Right cardiac atrium (tissue), 5 donors: ENCODE results near the gene FAM228B. TPM values are rescaled to one million over a fixed set of nuclear protein-coding genes. Genes with fewer than 3 reads are reported as not detected.
"Not testable (repeated sequence)": the region's sequence is repeated elsewhere in the genome, so short reads cannot be mapped to it uniquely, and the experiment has no call there.

Experiments
- ATAC-seq, 2 donors: fragments of 200-7000 bp; cut with Tn5 transposase; one replicate each; pipeline versions ENCODE4 v1.8.0 to v1.9.1; 2020; ENCODE audit warnings: moderate library complexity in 2 of 2, mild to moderate bottlenecking in 1 of 2
- DNase-seq, 3 donors: peaks; one replicate each; pipeline ENCODE4 v3.0.0-alpha.2; 2020
- H3K27ac ChIP-seq: one replicate; pipeline ENCODE4 v1.5.1; 2013; ENCODE audit warnings: mild to moderate bottlenecking, low read length, control low read depth, moderate library complexity
- H3K27me3 ChIP-seq: one replicate; pipeline ENCODE4 v1.6.1; 2013; ENCODE audit not compliant: control insufficient read depth, insufficient read depth
- H3K4me1 ChIP-seq: one replicate; pipeline ENCODE4 v1.6.1; 2013; ENCODE audit warnings: low read length; ENCODE audit not compliant: control insufficient read depth, insufficient read depth
- H3K4me3 ChIP-seq: one replicate; pipeline ENCODE4 v1.5.1; 2013; ENCODE audit warnings: low read length, control low read depth
- H3K9me3 ChIP-seq: one replicate; pipeline ENCODE4 v1.6.1; 2013; ENCODE audit warnings: low read length; ENCODE audit not compliant: control insufficient read depth
- WGBS: extraction: QIAGEN DNeasy Blood & Tissue Kit; methylation state at CpG from one replicate; pipeline ENCODE4 v1.1.7; 2013; 5-methylcytosine and 5-hydroxymethylcytosine counted together
- intact Hi-C, 4 donors: fragments of 100-400 bp; cut with DNase I; formaldehyde crosslinking; loops; one replicate each; pipeline versions ENCODE4 v1.11.0 to v1.14.0; 2022 to 2023
- polyA plus RNA-seq: library from polyadenylated mRNA; stranded (reverse); fragments of 200-250 nt; gene quantifications from one replicate; pipeline ENCODE4 v1.2.3, GENCODE V29; 2013
- total RNA-seq, 4 donors: library from RNA; stranded (reverse); fragmentation: NEBNext Ultra II Directional; extraction: Animal tissue kit (Norgen Biotek cat#: 25700); gene quantifications; one replicate each; pipeline ENCODE4 v1.2.1, GENCODE V29; 2021
- donor health status: healthy with polysubstance abuse.
- donor health status: DM: no; HTN: yes; CAD: no.
- donor health status: DM: no; HTN: no; CAD: no.
- donor health status: DM: no; HTN: yes; CAD: no; lungs with severe emphysema.
- donor health status: DM: yes; HTN: yes; CAD: no.

The FAM228B gene
- total and polyA plus RNA-seq, 5 donors = 37.9 to 69.0 (median 55.8) TPM

GRCh38 chr2:24121066-24121465 is 2.2 kb upstream of the FAM228B start:
- H3K4me1 ChIP-seq = peaks cover 2% of the 10 kb centered on the region
- H3K27me3 ChIP-seq = no peaks in the 10 kb centered on the region
- intact Hi-C loops = no loop called here
- 64% methylated on average over 5 of the region's 5 CpGs for WGBS
- H3K27ac ChIP-seq = no peak overlapping the region
- no peaks in the 10 kb centered on the region for H3K9me3 ChIP-seq
- no peak overlapping the region for H3K4me3 ChIP-seq
- DNase-seq (no peak), ATAC-seq (no peak)

GRCh38 chr2:24121469-24121868 is 1.8 kb upstream of the FAM228B start:
- ATAC-seq (no peak), DNase-seq (no peak)
- Histone ChIP-seq H3K27ac (no peak overlapping the region), H3K27me3 (no peaks in the 10 kb centered on the region), H3K4me1 (peaks cover 2% of the 10 kb centered on the region), H3K4me3 (no peak overlapping the region), H3K9me3 (no peaks in the 10 kb centered on the region)
- intact Hi-C loops = no loop called here
- WGBS = 54% methylated on average over 4 of the region's 4 CpGs

GRCh38 chr2:24122366-24123194 is 689 bp upstream of the FAM228B start:
- Histone ChIP-seq H3K4me3 (peak overlapping the region; percentile 60), H3K9me3 (no peaks in the 10 kb centered on the region), H3K27ac (peak overlapping the region; percentile 85), H3K27me3 (no peaks in the 10 kb centered on the region), H3K4me1 (peaks cover 2% of the 10 kb centered on the region)
- intact Hi-C loops = no loop called here
- no peak for ATAC-seq
- no peak for DNase-seq
- 8% methylated on average over 15 of the region's 15 CpGs for WGBS

GRCh38 chr2:24123922-24124580 is 782 bp downstream of the FAM228B start:
- Histone ChIP-seq H3K4me1 (peaks cover 2% of the 10 kb centered on the region), H3K4me3 (peak overlapping the region; percentile 60), H3K9me3 (no peaks in the 10 kb centered on the region), H3K27ac (peak overlapping the region; percentile 94), H3K27me3 (no peaks in the 10 kb centered on the region)
- intact Hi-C loops = no loop called here
- DNase-seq (no peak), ATAC-seq (peak; percentile 3 to 8)
- 8% methylated on average over 9 of the region's 9 CpGs for WGBS

- Histone ChIP-seq H3K27me3 (no peaks in the 10 kb centered on the region), H3K4me3 (no peak overlapping the region), H3K27ac (no peak overlapping the region), H3K4me1 (peaks cover 2% of the 10 kb centered on the region), H3K9me3 (no peaks in the 10 kb centered on the region)
- WGBS = 44% methylated on average over 1 of the region's 1 CpG
- ATAC-seq (no peak), DNase-seq (no peak)
- intact Hi-C loops = no loop called here
Observed at GRCh38 chr2:24125956-24126355, 2.7 kb downstream of the FAM228B start.

GRCh38 chr2:24132543-24132942 is 9.3 kb downstream of the FAM228B start:
- DNase-seq (no peak), ATAC-seq (no peak)
- 95% methylated on average over 3 of the region's 3 CpGs for WGBS
- Histone ChIP-seq H3K27me3 (no peaks in the 10 kb centered on the region), H3K27ac (no peak overlapping the region), H3K4me1 (no peaks in the 10 kb centered on the region), H3K9me3 (no peaks in the 10 kb centered on the region), H3K4me3 (no peak overlapping the region)
- intact Hi-C loops = no loop called here

- DNase-seq, H3K27ac ChIP-seq, H3K4me3 ChIP-seq, intact Hi-C loops, H3K27me3 ChIP-seq, H3K9me3 ChIP-seq, ATAC-seq, H3K4me1 ChIP-seq: not testable (repeated sequence)
- WGBS = 94% methylated on average over 5 of the region's 5 CpGs
Observed at GRCh38 chr2:24140305-24140704, 17.0 kb downstream of the FAM228B start.

GRCh38 chr2:24147364-24147763 is 24.1 kb downstream of the FAM228B start:
- Histone ChIP-seq H3K4me3 (no peak overlapping the region), H3K9me3 (no peaks in the 10 kb centered on the region), H3K27me3 (no peaks in the 10 kb centered on the region), H3K27ac (no peak overlapping the region), H3K4me1 (no peaks in the 10 kb centered on the region)
- ATAC-seq = no peak
- intact Hi-C loops = no loop called here
- DNase-seq = no peak

GRCh38 chr2:24152413-24153197 is 29.3 kb downstream of the FAM228B start:
- DNase-seq = no peak
- Histone ChIP-seq H3K9me3 (no peaks in the 10 kb centered on the region), H3K4me1 (no peaks in the 10 kb centered on the region), H3K4me3 (no peak overlapping the region), H3K27me3 (no peaks in the 10 kb centered on the region), H3K27ac (no peak overlapping the region)
- intact Hi-C loops = no loop called here
- ATAC-seq = no peak
- WGBS = 96% methylated on average over 5 of the region's 5 CpGs

GRCh38 chr2:24153478-24153877 is 30.2 kb downstream of the FAM228B start:
- Histone ChIP-seq H3K27me3 (no peaks in the 10 kb centered on the region), H3K4me1 (no peaks in the 10 kb centered on the region), H3K4me3 (no peak overlapping the region), H3K27ac (no peak overlapping the region), H3K9me3 (no peaks in the 10 kb centered on the region)
- WGBS = 89% methylated on average over 4 of the region's 4 CpGs
- intact Hi-C loops = no loop called here
- ATAC-seq (no peak), DNase-seq (no peak)

GRCh38 chr2:24158131-24158530 is 34.9 kb downstream of the FAM228B start:
- no peak overlapping the region for H3K4me3 ChIP-seq
- H3K4me1 ChIP-seq = no peaks in the 10 kb centered on the region
- no peaks in the 10 kb centered on the region for H3K27me3 ChIP-seq
- DNase-seq (no peak), ATAC-seq (no peak)
- 89% methylated on average over 5 of the region's 5 CpGs for WGBS
- no peaks in the 10 kb centered on the region for H3K9me3 ChIP-seq
- H3K27ac ChIP-seq = no peak overlapping the region
- intact Hi-C loops = no loop called here
